ENCODE results near the gene SMC6. TPM values are rescaled to one million over a fixed set of nuclear protein-coding genes. Genes with fewer than 3 reads are reported as not detected.

Gene SMC6
- polyA plus RNA-seq, 3 donors: 3.8 to 6.1 (median 5.1) TPM

DNA sequence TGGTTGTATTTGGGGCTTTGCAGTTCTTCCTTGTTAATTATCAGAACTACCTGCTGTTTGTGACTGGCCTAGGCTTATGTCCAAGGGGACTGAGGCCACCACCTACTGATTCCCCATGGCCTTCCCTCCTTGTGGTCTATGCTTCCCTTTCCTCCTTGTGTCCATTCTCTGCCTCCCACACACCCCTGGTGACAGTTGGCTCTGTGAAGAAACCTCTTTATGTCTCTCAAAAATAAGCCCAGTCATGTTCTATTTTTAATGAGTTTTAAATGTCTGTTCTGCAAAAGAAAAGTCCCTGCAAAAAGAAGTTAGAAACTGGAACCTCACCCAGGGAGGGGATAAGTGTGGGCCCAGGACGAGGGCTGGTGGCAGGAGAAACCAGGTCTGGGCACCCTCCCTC lies 105.0 kb downstream of the SMC6 start:
- Mint-ChIP-seq H3K27ac (peak overlapping the region in 4 of 7 donors; percentile 8 to 88 (median 26)), H3K4me1 (peaks cover 55% of the 10 kb centered on the region), H3K9me3 (no peaks in the 10 kb centered on the region), H3K27me3 (ENCODE audit: low read depth in 3 of 3) (peaks cover 0 to 5% (median 0%) of the 10 kb centered on the region in 3 donors), H3K4me3 (no peak overlapping the region), H3K36me3 (no peaks in the 10 kb centered on the region)
- Histone ChIP-seq H4K20me1 (ENCODE audit: insufficient read depth, low read length) (no peaks in the 10 kb centered on the region), H3K9ac (ENCODE audit: insufficient read depth, low read length, poor library complexity, severe bottlenecking) (no peak overlapping the region), H3K36me3 (replicated peaks in 1 of 2; ENCODE audit: control insufficient read depth in 1 of 2, insufficient read depth in 2 of 2, low read length in 2 of 2) (no peaks in the 10 kb centered on the region), H3K27me3 (ENCODE audit: control insufficient read depth in 2 of 2, insufficient read depth in 2 of 2, low read length in 2 of 2) (no peaks in the 10 kb centered on the region), H3K9me3 (replicated peaks in 1 of 2; ENCODE audit: control insufficient read depth in 1 of 2, insufficient read depth in 1 of 2, low read length in 2 of 2) (no peaks in the 10 kb centered on the region), H2AFZ (ENCODE audit: insufficient read depth, low read depth, low read length, poor library complexity, severe bottlenecking) (no peak overlapping the region), H3K4me3 (replicated peaks in 1 of 3; ENCODE audit: low read depth in 2 of 3, low read length in 3 of 3) (no peak overlapping the region), H3K4me2 (replicated peaks; ENCODE audit: extremely low read depth, low read length, poor library complexity, severe bottlenecking) (no peak overlapping the region), H3K27ac (ENCODE audit: low read depth in 1 of 2, low read length in 2 of 2) (peak overlapping the region in 1 of 2 donors; percentile 34), H3K79me2 (ENCODE audit: insufficient read depth, low read length) (no peaks in the 10 kb centered on the region), H3K4me1 (ENCODE audit: control insufficient read depth in 1 of 2, insufficient read depth in 2 of 2, low read length in 2 of 2) (peaks cover 24 to 30% of the 10 kb centered on the region in 2 donors)
- 0% methylated on average over 1 of the region's 1 CpG for WGBS (ENCODE audit: insufficient coverage)
- intact Hi-C loops (cut with micrococcal nuclease): no loop called here
- TF ChIP-seq, protein P1, sequence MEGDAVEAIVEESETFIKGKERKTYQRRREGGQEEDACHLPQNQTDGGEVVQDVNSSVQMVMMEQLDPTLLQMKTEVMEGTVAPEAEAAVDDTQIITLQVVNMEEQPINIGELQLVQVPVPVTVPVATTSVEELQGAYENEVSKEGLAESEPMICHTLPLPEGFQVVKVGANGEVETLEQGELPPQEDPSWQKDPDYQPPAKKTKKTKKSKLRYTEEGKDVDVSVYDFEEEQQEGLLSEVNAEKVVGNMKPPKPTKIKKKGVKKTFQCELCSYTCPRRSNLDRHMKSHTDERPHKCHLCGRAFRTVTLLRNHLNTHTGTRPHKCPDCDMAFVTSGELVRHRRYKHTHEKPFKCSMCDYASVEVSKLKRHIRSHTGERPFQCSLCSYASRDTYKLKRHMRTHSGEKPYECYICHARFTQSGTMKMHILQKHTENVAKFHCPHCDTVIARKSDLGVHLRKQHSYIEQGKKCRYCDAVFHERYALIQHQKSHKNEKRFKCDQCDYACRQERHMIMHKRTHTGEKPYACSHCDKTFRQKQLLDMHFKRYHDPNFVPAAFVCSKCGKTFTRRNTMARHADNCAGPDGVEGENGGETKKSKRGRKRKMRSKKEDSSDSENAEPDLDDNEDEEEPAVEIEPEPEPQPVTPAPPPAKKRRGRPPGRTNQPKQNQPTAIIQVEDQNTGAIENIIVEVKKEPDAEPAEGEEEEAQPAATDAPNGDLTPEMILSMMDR (IDR thresholded peaks at IDR 0.05): no peak
- DNase-seq: no peak

DNA sequence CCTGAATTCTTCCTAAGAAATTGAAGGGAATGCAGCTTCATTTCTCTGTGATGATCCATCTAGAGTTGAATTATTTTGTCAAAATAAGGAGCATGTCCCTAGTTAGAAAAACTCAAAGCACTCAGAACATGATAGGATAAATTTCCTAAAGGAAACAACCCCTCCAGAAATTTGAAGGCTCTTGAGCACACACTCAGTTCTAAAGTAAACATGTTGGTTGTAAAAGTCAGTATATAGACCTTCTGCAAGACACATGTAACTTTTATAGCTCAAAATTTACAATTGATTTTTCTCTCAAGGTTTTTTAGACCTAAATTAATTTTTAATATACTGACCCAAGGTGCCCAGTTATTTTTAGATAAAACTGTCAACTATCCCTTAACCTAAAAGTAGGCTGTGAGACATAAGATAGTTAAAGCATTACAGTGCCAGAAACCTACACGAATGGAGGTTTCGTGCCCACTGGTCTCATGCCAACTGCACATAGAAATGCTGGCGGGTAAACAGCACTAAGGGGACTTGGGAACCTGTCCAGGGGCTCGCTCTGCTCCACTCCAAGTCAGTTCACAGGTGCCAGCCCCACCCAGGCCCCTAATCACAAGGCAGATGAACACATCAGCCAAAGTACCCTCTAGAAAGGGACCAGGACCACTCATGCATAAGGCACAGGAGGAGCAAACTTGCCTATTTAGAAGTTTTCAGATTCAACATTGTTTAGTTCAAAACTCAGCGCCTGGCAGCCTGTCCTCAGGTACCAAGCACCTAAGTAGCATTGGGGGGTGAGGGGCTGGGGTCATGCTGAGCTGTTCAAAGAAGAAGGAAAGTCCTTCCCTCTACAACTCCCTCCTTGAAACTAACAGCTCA lies 106.5 kb downstream of the SMC6 start:
- H3K27ac Mint-ChIP-seq: no peak overlapping the region

More for the DNA sequence above, 106.5 kb downstream of the SMC6 start:
- no peak overlapping the region for H3K4me2 ChIP-seq (replicated peaks; ENCODE audit: extremely low read depth, low read length, poor library complexity, severe bottlenecking)
- Mint-ChIP-seq H3K27me3 (ENCODE audit: low read depth in 3 of 3) (peaks cover 0 to 5% (median 0%) of the 10 kb centered on the region in 3 donors), H3K9me3 (no peaks in the 10 kb centered on the region), H3K36me3 (no peaks in the 10 kb centered on the region), H3K4me1 (peaks cover 66% of the 10 kb centered on the region), H3K4me3 (no peak overlapping the region)
- H3K9me3 ChIP-seq (replicated peaks in 1 of 2; ENCODE audit: control insufficient read depth in 1 of 2, insufficient read depth in 1 of 2, low read length in 2 of 2): no peaks in the 10 kb centered on the region
- no peaks in the 10 kb centered on the region for H3K79me2 ChIP-seq (ENCODE audit: insufficient read depth, low read length)
- H3K9ac ChIP-seq (ENCODE audit: insufficient read depth, low read length, poor library complexity, severe bottlenecking): no peak overlapping the region
- DNase-seq: no peak
- WGBS (ENCODE audit: insufficient coverage): 94% methylated on average over 4 of the region's 5 CpGs
- no peak overlapping the region for H2AFZ ChIP-seq (ENCODE audit: insufficient read depth, low read depth, low read length, poor library complexity, severe bottlenecking)
- H3K4me1 ChIP-seq (ENCODE audit: control insufficient read depth in 1 of 2, insufficient read depth in 2 of 2, low read length in 2 of 2): peaks cover 37 to 45% of the 10 kb centered on the region in 2 donors
- H3K4me3 ChIP-seq (replicated peaks in 1 of 3; ENCODE audit: low read depth in 2 of 3, low read length in 3 of 3): no peak overlapping the region
- peak overlapping the region in 1 of 2 donors; percentile 5 for H3K27ac ChIP-seq (ENCODE audit: low read depth in 1 of 2, low read length in 2 of 2)
- no peaks in the 10 kb centered on the region for H3K27me3 ChIP-seq (ENCODE audit: control insufficient read depth in 2 of 2, insufficient read depth in 2 of 2, low read length in 2 of 2)
- H3K36me3 ChIP-seq (replicated peaks in 1 of 2; ENCODE audit: control insufficient read depth in 1 of 2, insufficient read depth in 2 of 2, low read length in 2 of 2): no peaks in the 10 kb centered on the region
- intact Hi-C loops (cut with micrococcal nuclease): no loop called here
- H4K20me1 ChIP-seq (ENCODE audit: insufficient read depth, low read length): no peaks in the 10 kb centered on the region
- TF ChIP-seq, protein P1 (IDR thresholded peaks at IDR 0.05): no peak

Measured in CD14-positive monocyte (primary cell).